A549 (cell line): ENCODE measurements around the gene HOXB8. TPM values are rescaled to one million over a fixed set of nuclear protein-coding genes. Genes with fewer than 3 reads are reported as not detected.

Experiments
- ATAC-seq, 2 experiments: fragments of 200-7000 bp in 1 of 2; fragments of >200 bp in 1 of 2; cut with Nextera tagmentation in 1 of 2; cut with Tn5 transposase in 1 of 2; 3 replicates each; pipeline versions ENCODE4 v1.8.0 to v1.9.1; 2018 to 2020; ENCODE audit warnings: mild to moderate bottlenecking in 1 of 2, moderate library complexity in 1 of 2
- CTCF ChIA-PET: fragments of 300-600 bp; sonication (Branson Sonifier 250); formaldehyde crosslinking; extraction: SDS; loops from one replicate; lab custom pipeline; 2021; ENCODE audit warnings: antibody characterized with exemption, inconsistent platforms; lab: Yijun Ruan, JAX
- POLR2A ChIA-PET: fragments of 350-600 bp; formaldehyde crosslinking; extraction: SDS; loops from one replicate; lab custom pipeline; 2021; ENCODE audit warnings: antibody characterized with exemption, inconsistent platforms; lab: Yijun Ruan, JAX
- DNase-seq, 2 experiments: peaks; one replicate each; pipeline versions ENCODE4 v3.0.0 to v3.0.0-alpha.2; 2011 to 2016; ENCODE audit warnings: low read depth in 1 of 2, low spot score in 1 of 2
- FAIRE-seq: peaks from 2 replicates; lab custom pipeline; 2011; peaks lifted over from hg19 to GRCh38; lab: Jason Lieb, UNC
- H3K27ac ChIP-seq, 2 experiments: fragments of >200 bp; sonication (Bioruptor Twin); formaldehyde crosslinking; 3 replicates each; pipeline ENCODE4 v1.5.1; 2016 to 2017
- H3K4me1 ChIP-seq: fragments of >200 bp; sonication (Bioruptor Twin); formaldehyde crosslinking; 3 replicates; pipeline ENCODE4 v1.6.1; 2016
- H3K4me2 ChIP-seq: fragments of >200 bp; sonication (Bioruptor Twin); formaldehyde crosslinking; 3 replicates; pipeline ENCODE4 v1.6.1; 2016
- H3K4me3 ChIP-seq: fragments of >200 bp; sonication (Bioruptor Twin); formaldehyde crosslinking; 3 replicates; pipeline ENCODE4 v1.5.1; 2016
- H3K9me3 ChIP-seq: fragments of >200 bp; sonication (Bioruptor Twin); formaldehyde crosslinking; 3 replicates; pipeline ENCODE4 v1.6.1; 2016
- ATOH8 ChIP-seq: fragments of 250-450 bp; sonication (Bioruptor Pico); IDR thresholded peaks from 2 replicates; pipeline ENCODE4 v1.5.0; 2020; ENCODE audit warnings: low read depth, mild to moderate bottlenecking, moderate library complexity
- BHLHE40 ChIP-seq: IDR thresholded peaks from 2 replicates; pipeline ENCODE4 v1.6.1; 2012; ENCODE audit warnings: low read depth, low read length, inconsistent platforms
- CEBPB ChIP-seq, 2 experiments: fragments of >200 bp in 1 of 2; sonication (Bioruptor Twin) in 1 of 2; formaldehyde crosslinking in 1 of 2; IDR thresholded peaks; 2 replicates each; pipeline ENCODE4 v1.6.1; 2012 to 2016
- ELK1 ChIP-seq: fragments of 150-350 bp; IDR thresholded peaks from 2 replicates; pipeline ENCODE4 v1.6.1; 2014; ENCODE audit warnings: low read depth, mild to moderate bottlenecking, low read length
- FOXS1 ChIP-seq: fragments of 250-450 bp; sonication (Bioruptor Pico); IDR thresholded peaks from 2 replicates; pipeline ENCODE4 v1.5.0; 2020; ENCODE audit warnings: mild to moderate bottlenecking, moderate library complexity
- GATA3 ChIP-seq: IDR thresholded peaks from 2 replicates; pipeline ENCODE4 v1.6.1; 2012; ENCODE audit warnings: borderline replicate concordance
- HEYL ChIP-seq: fragments of 250-450 bp; sonication (Bioruptor Pico); IDR thresholded peaks from 2 replicates; pipeline ENCODE4 v1.8.0; 2021; ENCODE audit warnings: mild to moderate bottlenecking, moderate library complexity
- KDM1A ChIP-seq: fragments of 200-600 bp; sonication (generic); IDR thresholded peaks from 2 replicates; pipeline ENCODE4 v1.6.1; 2016; ENCODE audit warnings: low read depth, mild to moderate bottlenecking
- MAZ ChIP-seq: fragments of 150-350 bp; IDR thresholded peaks from 2 replicates; pipeline ENCODE4 v1.6.1; 2014; ENCODE audit warnings: antibody characterized with exemption, low read depth, low read length, borderline replicate concordance
- MYC ChIP-seq: IDR thresholded peaks from 2 replicates; pipeline ENCODE4 v1.6.1; 2012; ENCODE audit warnings: mild to moderate bottlenecking, inconsistent platforms, low read length, improper control_type of control experiment, borderline replicate concordance
- NFE2L2 ChIP-seq: fragments of 150-350 bp; conservative IDR thresholded peaks from 2 replicates; pipeline ENCODE4 v1.6.1; 2014; ENCODE audit warnings: low read length
- NR3C1 ChIP-seq: fragments of >200 bp; sonication (Bioruptor Twin); formaldehyde crosslinking; IDR thresholded peaks from 3 replicates; pipeline ENCODE4 v1.6.1; 2017
- POLR2A ChIP-seq: IDR thresholded peaks from 2 replicates; pipeline ENCODE4 v1.6.1; 2012; ENCODE audit warnings: mild to moderate bottlenecking, low read length
- POLR2AphosphoS2 ChIP-seq: conservative IDR thresholded peaks from 2 replicates; pipeline ENCODE4 v1.6.1; 2012; ENCODE audit warnings: low read length, improper control_type of control experiment, inconsistent platforms
- REST ChIP-seq: fragments of 200-600 bp; sonication (generic); IDR thresholded peaks from 2 replicates; pipeline ENCODE4 v1.6.1; 2016; ENCODE audit warnings: antibody characterized with exemption, mild to moderate bottlenecking, moderate library complexity
- SMC3 ChIP-seq: fragments of >200 bp; sonication (Bioruptor Twin); formaldehyde crosslinking; IDR thresholded peaks from 3 replicates; pipeline ENCODE4 v1.6.1; 2018; ENCODE audit warnings: inconsistent platforms
- SREBF2 ChIP-seq: fragments of 450-650 bp; IDR thresholded peaks from 2 replicates; pipeline ENCODE4 v1.6.1; 2014; ENCODE audit warnings: mild to moderate bottlenecking, moderate library complexity
- ZFP36 ChIP-seq: fragments of 450-650 bp; IDR thresholded peaks from 2 replicates; pipeline ENCODE4 v1.6.1; 2014; ENCODE audit warnings: borderline replicate concordance; ENCODE audit not compliant: partially characterized antibody
- ZSCAN20 ChIP-seq: fragments of 250-450 bp; sonication (Bioruptor Pico); IDR thresholded peaks from 2 replicates; pipeline ENCODE4 v1.8.0; 2022; ENCODE audit warnings: mild to moderate bottlenecking, moderate library complexity
- WGBS: methylation state at CpG from one replicate; pipeline ENCODE4 v1.1.6; 2017; ENCODE audit errors: missing lambda C conversion rate; 5-methylcytosine and 5-hydroxymethylcytosine counted together
- polyA plus RNA-seq, 4 experiments: library from polyadenylated mRNA; depleted of rRNA in 3 of 4; stranded (reverse); fragments of >200 nt; fragmentation: RNase III in 1 of 4; extraction: RNeasy Plus Mini Kit Qiagen cat#74134 plus additional on column Dnase treatment in 1 of 4; gene quantifications; 2 replicates in 3 of 4; 3 replicates in 1 of 4; pipeline ENCODE4 v1.2.3, GENCODE V29; 2011 to 2017
- TF ChIP-seq, protein P1 (sequence below): fragments of 450-650 bp; IDR thresholded peaks from 2 replicates; pipeline ENCODE4 v1.6.1; 2014; ENCODE audit warnings: antibody characterized with exemption

Gene HOXB8
- polyA plus RNA-seq, 2 of the 4 experiments (the other 2 are of a cell fraction), result 5.8 to 11.1 TPM

GRCh38 chr17:48598736-48599135, 16.4 kb downstream of the HOXB8 start:
- FAIRE-seq (no peak), DNase-seq (no peak), ATAC-seq (no peak)
- 92% methylated on average over 7 of the region's 7 CpGs for WGBS
- Histone ChIP-seq H3K4me2 (no peak overlapping the region), H3K4me3 (no peak overlapping the region), H3K4me1 (peaks cover 30% of the 10 kb centered on the region), H3K9me3 (no peaks in the 10 kb centered on the region), H3K27ac (0 out of 6 replicates have a peak overlapping the region, but pooled peaks of 1 of the 2 experiments have one; percentile 5)
- ChIA-PET POLR2A (no interaction called here), CTCF (interaction anchor here (0.5 to 3.0 kb wide), 6 partner anchors 106 to 575 kb away, joined by 3 to 10 read pairs (median 4); no protein-coding TSS in a partner anchor)
- TF ChIP-seq HEYL (CRISPR knock-in tag), result no peak
- no peak for TF ChIP-seq REST
- TF ChIP-seq ZFP36, result no peak
- no peak for TF ChIP-seq SREBF2
- no peak for TF ChIP-seq KDM1A
- TF ChIP-seq NFE2L2, result no peak
- no peak for TF ChIP-seq CEBPB (IDR thresholded peaks at IDR 0.05)
- TF ChIP-seq MAZ, result no peak
- TF ChIP-seq ATOH8 (CRISPR knock-in tag), result no peak
- no peak for TF ChIP-seq FOXS1 (CRISPR knock-in tag)
- no peak for TF ChIP-seq POLR2A

DNA sequence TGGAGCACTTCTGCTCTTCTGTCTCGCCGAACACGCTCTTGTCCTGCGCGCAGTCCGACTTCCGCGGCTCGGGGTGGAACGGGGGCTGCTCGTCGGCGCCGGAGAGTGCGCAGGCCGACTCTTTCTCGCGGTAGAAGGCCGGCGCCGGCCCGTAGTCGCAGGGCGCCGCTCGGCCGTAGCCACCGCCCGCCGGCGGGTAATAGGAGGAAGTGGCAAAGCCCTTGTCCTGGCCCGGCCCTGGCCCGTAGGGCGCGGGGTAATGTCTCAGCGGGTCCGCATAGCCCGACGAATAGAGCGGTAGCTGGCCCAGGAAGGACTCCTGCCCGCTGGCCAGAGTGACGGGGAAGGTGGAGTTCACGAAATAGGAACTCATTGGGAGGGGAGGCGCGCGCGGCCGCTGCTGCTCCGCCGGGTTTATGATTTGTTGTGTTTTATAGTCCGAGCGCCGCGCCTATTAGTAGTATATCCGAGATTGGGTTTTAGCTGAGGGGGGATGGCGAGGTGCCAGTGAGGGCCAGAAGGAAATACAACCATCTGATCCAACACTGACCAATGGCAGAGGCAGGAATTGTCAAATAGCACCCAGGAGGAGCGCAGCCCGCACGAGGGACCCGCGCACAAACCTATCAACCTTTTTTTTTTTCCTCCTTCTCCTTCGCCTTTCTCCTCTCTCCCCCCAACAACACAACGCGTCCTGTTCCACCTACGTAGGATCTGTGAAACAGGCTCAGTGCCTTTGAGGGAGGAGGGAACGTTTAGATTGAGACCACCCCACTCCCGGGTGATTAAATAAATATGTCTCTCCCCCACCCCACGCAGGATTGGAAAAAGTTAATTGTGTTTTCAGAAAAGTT, 17.1 kb downstream of the HOXB8 start:
- Histone ChIP-seq H3K27ac (no peak overlapping the region), H3K4me1 (peaks cover 30% of the 10 kb centered on the region), H3K4me2 (no peak overlapping the region), H3K4me3 (no peak overlapping the region), H3K9me3 (no peaks in the 10 kb centered on the region)
- FAIRE-seq (no peak), ATAC-seq (no peak), DNase-seq (no peak)
- ChIA-PET POLR2A (no interaction called here), CTCF (interaction anchor here (0.5 to 3.0 kb wide), 4 partner anchors 262 to 382 kb away, joined by 3 to 10 read pairs (median 4); no protein-coding TSS in a partner anchor)
- WGBS, result 93% methylated on average over 68 of the region's 68 CpGs
- TF ChIP-seq POLR2A (no peak), GATA3 (no peak), MYC (no peak), HEYL (CRISPR knock-in tag) (no peak), KDM1A (no peak), SMC3 (no peak), MAZ (no peak), ZSCAN20 (CRISPR knock-in tag) (no peak), ATOH8 (CRISPR knock-in tag) (no peak), ELK1 (no peak), BHLHE40 (no peak), NR3C1 (no peak), POLR2AphosphoS2 (no peak)
- TF ChIP-seq, protein P1, sequence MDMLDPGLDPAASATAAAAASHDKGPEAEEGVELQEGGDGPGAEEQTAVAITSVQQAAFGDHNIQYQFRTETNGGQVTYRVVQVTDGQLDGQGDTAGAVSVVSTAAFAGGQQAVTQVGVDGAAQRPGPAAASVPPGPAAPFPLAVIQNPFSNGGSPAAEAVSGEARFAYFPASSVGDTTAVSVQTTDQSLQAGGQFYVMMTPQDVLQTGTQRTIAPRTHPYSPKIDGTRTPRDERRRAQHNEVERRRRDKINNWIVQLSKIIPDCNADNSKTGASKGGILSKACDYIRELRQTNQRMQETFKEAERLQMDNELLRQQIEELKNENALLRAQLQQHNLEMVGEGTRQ, result no peak
